CD4-positive, CD25-positive, alpha-beta regulatory T cell (primary cell): ENCODE data around the gene CALN1. TPM values are rescaled to one million over a fixed set of nuclear protein-coding genes. Genes with fewer than 3 reads are reported as not detected.

Source experiments
- ATAC-seq, 2 donors: fragments of 150-1000 bp; cut with Tn5 transposase; one replicate each; pipeline ENCODE4 v1.10.0; 2021; ENCODE audit warnings: low read depth in 2 of 2, moderate number of reproducible peaks in 2 of 2, moderate library complexity in 1 of 2
- DNase-seq, 3 donors: peaks; one replicate each; pipeline versions ENCODE4 v3.0.0 to v3.0.0-alpha.2; 2012 to 2022; ENCODE audit warnings: mixed read lengths in 1 of 3
- H3K27ac ChIP-seq: one replicate; pipeline ENCODE4 v1.7.0; 2013; ENCODE audit warnings: mild to moderate bottlenecking, low read length; ENCODE audit not compliant: insufficient read depth, poor library complexity, severe bottlenecking
- H3K27me3 ChIP-seq: one replicate; pipeline ENCODE4 v1.7.0; 2013; ENCODE audit warnings: low read length; ENCODE audit not compliant: control insufficient read depth, insufficient read depth
- H3K36me3 ChIP-seq: one replicate; pipeline ENCODE4 v1.7.0; 2013; ENCODE audit warnings: mild to moderate bottlenecking, low read length, moderate library complexity; ENCODE audit not compliant: control insufficient read depth, insufficient read depth
- H3K4me1 ChIP-seq: 2 replicates; pipeline ENCODE4 v1.7.0; 2013; ENCODE audit warnings: mild to moderate bottlenecking, low read length; ENCODE audit not compliant: insufficient read depth, control insufficient read depth, poor library complexity, severe bottlenecking
- H3K4me3 ChIP-seq: one replicate; pipeline ENCODE4 v1.7.0; 2013; ENCODE audit warnings: low read depth, mild to moderate bottlenecking, low read length, moderate library complexity
- H3K9me3 ChIP-seq, 2 experiments: 1 replicate in 1 of 2; 2 replicates in 1 of 2; pipeline ENCODE4 v1.7.0; 2013; ENCODE audit warnings: low read length in 2 of 2, mild to moderate bottlenecking in 1 of 2, moderate library complexity in 1 of 2; ENCODE audit not compliant: control insufficient read depth in 2 of 2
- H3K27ac Mint-ChIP-seq, 3 donors: one replicate each; pipeline ENCODE4 v1.8.0; 2020 to 2022; ENCODE audit warnings: mild to moderate bottlenecking in 3 of 3, mixed read lengths in 3 of 3, moderate library complexity in 2 of 3
- H3K27me3 Mint-ChIP-seq: one replicate; pipeline ENCODE4 v1.8.0; 2022; ENCODE audit warnings: mild to moderate bottlenecking, mixed read lengths
- H3K36me3 Mint-ChIP-seq: one replicate; pipeline ENCODE4 v1.8.0; 2020; ENCODE audit warnings: mixed read lengths
- H3K4me1 Mint-ChIP-seq, 4 donors: one replicate each; pipeline ENCODE4 v1.8.0; 2020 to 2022; ENCODE audit warnings: mixed read lengths in 4 of 4, mild to moderate bottlenecking in 1 of 4
- H3K4me3 Mint-ChIP-seq, 4 donors: one replicate each; pipeline ENCODE4 v1.8.0; 2020 to 2022; ENCODE audit warnings: mild to moderate bottlenecking in 4 of 4, mixed read lengths in 4 of 4, moderate library complexity in 3 of 4
- H3K9me3 Mint-ChIP-seq, 7 donors: one replicate each; pipeline ENCODE4 v1.8.0; 2020 to 2022; ENCODE audit warnings: mixed read lengths in 7 of 7, mild to moderate bottlenecking in 3 of 7, moderate library complexity in 2 of 7
- polyA plus RNA-seq, 4 donors: library from polyadenylated mRNA; unstranded; fragments of 300-500 nt; fragmentation: Illumina TruSeq; gene quantifications; one replicate each; pipeline ENCODE4 v1.2.3, GENCODE V29; 2021
- total RNA-seq: library from RNA; stranded (reverse); gene quantifications from one replicate; pipeline ENCODE4 v1.2.3, GENCODE V29; 2022

CALN1 gene
- total and polyA plus RNA-seq, 5 donors from 2014 or later, result 0.52 TPM; not detected in 4

DNA sequence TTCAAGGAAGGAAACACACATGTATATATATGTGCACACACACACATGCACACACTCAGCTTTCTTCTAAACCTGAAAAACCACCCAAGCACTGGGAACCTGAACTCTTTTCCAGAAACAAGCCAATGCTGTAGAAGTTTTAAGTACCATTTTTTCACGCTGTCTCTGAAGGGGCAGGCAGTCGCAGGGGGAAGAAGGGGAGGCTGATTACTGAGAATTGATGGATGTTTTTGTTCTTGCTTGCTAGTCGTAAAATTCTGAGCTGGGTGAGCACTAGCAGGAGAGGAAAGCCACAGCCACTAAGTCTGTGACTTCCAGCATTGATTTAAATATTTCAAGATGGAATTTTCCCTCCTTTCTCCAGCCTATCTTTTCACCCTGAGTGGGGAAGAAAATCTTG is 391.8 kb downstream of the CALN1 start:
- no peak for ATAC-seq
- Mint-ChIP-seq H3K4me3 (no peak overlapping the region), H3K9me3 (peaks cover 0 to 17% (median 5%) of the 10 kb centered on the region in 7 donors), H3K36me3 (no peaks in the 10 kb centered on the region), H3K27me3 (no peaks in the 10 kb centered on the region), H3K27ac (peak overlapping the region in 1 of 3 donors; percentile 56), H3K4me1 (no peaks in the 10 kb centered on the region)
- Histone ChIP-seq H3K4me1 (no peaks in the 10 kb centered on the region), H3K9me3 (peaks cover 0 to 1% of the 10 kb centered on the region in 2 experiments), H3K36me3 (no peaks in the 10 kb centered on the region), H3K27me3 (no peaks in the 10 kb centered on the region), H3K27ac (no peak overlapping the region), H3K4me3 (no peak overlapping the region)
- no peak for DNase-seq

DNA sequence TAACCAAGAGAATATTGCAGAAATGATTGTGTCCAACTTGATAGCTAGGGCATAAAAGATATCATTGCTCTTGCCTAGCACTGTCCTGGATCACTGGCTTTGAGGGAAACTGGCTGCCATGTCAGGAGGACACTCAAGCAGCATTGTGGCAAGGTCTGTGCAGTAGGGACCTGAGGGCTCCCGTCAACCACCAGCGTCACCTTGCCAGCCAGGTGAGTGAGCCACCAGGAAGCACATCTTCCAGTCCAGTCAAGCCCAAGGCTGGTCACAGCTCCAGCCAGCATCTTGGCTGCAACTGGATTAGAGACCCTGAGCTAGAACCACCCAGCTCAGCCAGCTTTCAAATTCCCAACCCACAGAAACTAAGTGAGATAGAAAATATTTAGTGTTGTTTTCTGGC is 392.7 kb downstream of the CALN1 start:
- H3K27me3 Mint-ChIP-seq, result no peaks in the 10 kb centered on the region
- no peaks in the 10 kb centered on the region for H3K36me3 ChIP-seq
- H3K27ac Mint-ChIP-seq, result no peak overlapping the region
- H3K4me1 Mint-ChIP-seq, result no peaks in the 10 kb centered on the region
- DNase-seq (no peak), ATAC-seq (no peak)
- no peaks in the 10 kb centered on the region for H3K27me3 ChIP-seq
- H3K27ac ChIP-seq, result no peak overlapping the region
- no peaks in the 10 kb centered on the region for H3K4me1 ChIP-seq
- no peak overlapping the region for H3K4me3 Mint-ChIP-seq
- peaks cover 0 to 1% of the 10 kb centered on the region in 2 experiments for H3K9me3 ChIP-seq
- no peaks in the 10 kb centered on the region for H3K36me3 Mint-ChIP-seq
- peaks cover 0 to 17% (median 5%) of the 10 kb centered on the region in 7 donors for H3K9me3 Mint-ChIP-seq
- no peak overlapping the region for H3K4me3 ChIP-seq

DNA sequence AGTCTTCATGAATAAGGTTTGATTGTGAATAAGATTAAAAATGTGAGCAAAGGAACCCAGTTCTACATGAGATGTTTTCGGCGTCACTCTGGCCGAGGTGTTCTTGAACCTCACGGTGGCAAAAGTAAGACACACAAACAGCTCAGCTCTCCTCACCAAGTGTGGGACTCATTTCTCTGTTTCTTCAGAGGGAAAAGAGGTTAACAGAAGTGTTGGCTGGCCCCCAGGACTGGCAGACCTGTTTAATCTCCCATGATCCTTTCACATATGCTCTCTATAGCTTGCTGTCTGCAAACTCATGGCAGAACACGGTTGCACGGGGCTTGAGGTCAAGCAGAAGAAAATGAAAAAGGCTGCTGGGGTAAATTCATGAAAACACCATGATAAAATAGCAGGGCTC is 394.4 kb downstream of the CALN1 start:
- no peaks in the 10 kb centered on the region for H3K27me3 Mint-ChIP-seq
- no peaks in the 10 kb centered on the region for H3K9me3 ChIP-seq
- no peak overlapping the region for H3K4me3 ChIP-seq
- H3K4me1 Mint-ChIP-seq, result no peaks in the 10 kb centered on the region
- DNase-seq, result no peak
- H3K4me1 ChIP-seq, result no peaks in the 10 kb centered on the region
- no peaks in the 10 kb centered on the region for H3K36me3 ChIP-seq
- H3K27ac ChIP-seq, result no peak overlapping the region
- H3K36me3 Mint-ChIP-seq, result no peaks in the 10 kb centered on the region
- no peak overlapping the region for H3K27ac Mint-ChIP-seq
- ATAC-seq, result no peak
- H3K4me3 Mint-ChIP-seq, result no peak overlapping the region
- H3K9me3 Mint-ChIP-seq, result peaks cover 0 to 11% (median 3%) of the 10 kb centered on the region in 7 donors
- H3K27me3 ChIP-seq, result no peaks in the 10 kb centered on the region

DNA sequence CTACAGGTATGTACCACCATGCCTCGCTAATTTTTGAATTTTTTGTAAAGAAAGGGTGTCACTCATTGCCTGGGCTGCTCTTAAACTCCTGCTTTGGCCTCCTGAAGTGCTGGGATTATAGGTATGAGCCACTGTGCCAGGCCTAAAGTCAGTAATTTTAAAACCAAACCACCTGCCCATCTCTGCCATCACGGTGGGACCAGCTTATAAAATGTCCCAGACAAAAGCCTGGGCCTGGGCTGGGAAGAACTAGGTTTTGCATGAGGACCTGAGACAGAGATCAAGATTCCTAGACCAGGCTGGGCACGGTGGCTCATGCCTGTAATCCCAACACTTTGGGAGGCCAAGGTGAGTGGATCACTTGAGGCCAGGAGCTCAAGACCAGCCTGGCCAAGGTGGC is 395.6 kb downstream of the CALN1 start:
- no peak overlapping the region for H3K4me3 ChIP-seq
- H3K4me3 Mint-ChIP-seq, result no peak overlapping the region
- H3K36me3 ChIP-seq, result no peaks in the 10 kb centered on the region
- no peak for ATAC-seq
- no peak overlapping the region for H3K27ac Mint-ChIP-seq
- H3K4me1 Mint-ChIP-seq, result no peaks in the 10 kb centered on the region
- no peak for DNase-seq
- H3K9me3 Mint-ChIP-seq, result peaks cover 0 to 4% (median 2%) of the 10 kb centered on the region in 7 donors
- no peaks in the 10 kb centered on the region for H3K36me3 Mint-ChIP-seq
- no peaks in the 10 kb centered on the region for H3K4me1 ChIP-seq
- H3K27ac ChIP-seq, result no peak overlapping the region
- no peaks in the 10 kb centered on the region for H3K9me3 ChIP-seq
- H3K27me3 ChIP-seq, result no peaks in the 10 kb centered on the region
- H3K27me3 Mint-ChIP-seq, result no peaks in the 10 kb centered on the region

DNA sequence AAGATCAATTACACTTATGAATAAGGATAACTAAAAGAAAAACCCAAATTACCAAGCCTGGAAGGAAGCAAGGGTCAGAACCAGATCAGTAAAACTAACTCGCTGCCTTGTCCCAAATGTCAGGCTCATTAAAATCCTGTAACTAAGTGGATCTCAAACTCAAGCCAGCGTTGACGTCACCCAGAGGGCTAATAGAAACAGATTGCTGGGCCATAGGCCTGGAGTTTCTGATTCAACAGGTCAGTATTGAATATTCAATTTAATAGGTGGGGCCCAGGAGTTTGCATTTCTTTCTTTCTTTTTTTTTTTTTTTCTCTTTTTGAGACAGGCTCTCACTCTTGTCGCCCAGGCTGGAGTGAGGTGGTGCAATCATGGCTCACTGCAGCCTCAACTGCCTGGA is 397.0 kb downstream of the CALN1 start:
- DNase-seq (no peak), ATAC-seq (no peak)
- no peak overlapping the region for H3K27ac Mint-ChIP-seq
- H3K4me3 Mint-ChIP-seq, result no peak overlapping the region
- Histone ChIP-seq H3K36me3 (no peaks in the 10 kb centered on the region), H3K27me3 (no peaks in the 10 kb centered on the region), H3K27ac (no peak overlapping the region), H3K4me1 (no peaks in the 10 kb centered on the region), H3K4me3 (no peak overlapping the region), H3K9me3 (no peaks in the 10 kb centered on the region)
- no peaks in the 10 kb centered on the region for H3K4me1 Mint-ChIP-seq
- H3K36me3 Mint-ChIP-seq, result no peaks in the 10 kb centered on the region
- peaks cover 0 to 4% (median 1%) of the 10 kb centered on the region in 7 donors for H3K9me3 Mint-ChIP-seq
- H3K27me3 Mint-ChIP-seq, result no peaks in the 10 kb centered on the region

DNA sequence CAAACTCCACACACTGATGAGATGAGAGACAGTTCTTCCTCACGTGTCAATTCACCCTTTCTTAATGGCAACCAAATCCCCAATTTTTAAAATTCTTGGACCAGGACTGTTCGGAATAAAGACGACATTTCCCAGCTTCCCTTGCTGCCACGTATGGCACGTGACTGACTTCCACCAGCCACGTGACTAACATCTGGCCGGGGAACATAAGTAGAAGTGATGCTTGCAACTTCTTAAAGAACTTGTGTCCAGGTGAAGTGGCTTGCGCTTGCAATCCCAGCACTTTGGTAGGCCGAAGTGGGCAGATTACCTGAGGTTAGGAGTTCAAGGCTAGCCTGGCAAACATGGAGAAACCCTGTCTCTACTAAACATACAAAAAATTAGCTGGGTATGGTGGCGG is 405.1 kb downstream of the CALN1 start:
- Mint-ChIP-seq H3K36me3 (no peaks in the 10 kb centered on the region), H3K4me1 (no peaks in the 10 kb centered on the region), H3K9me3 (peaks cover 2 to 9% (median 5%) of the 10 kb centered on the region in 7 donors), H3K4me3 (no peak overlapping the region), H3K27ac (no peak overlapping the region), H3K27me3 (peaks cover 5% of the 10 kb centered on the region)
- no peaks in the 10 kb centered on the region for H3K9me3 ChIP-seq
- ATAC-seq, result no peak
- H3K27me3 ChIP-seq, result no peaks in the 10 kb centered on the region
- H3K27ac ChIP-seq, result no peak overlapping the region
- DNase-seq, result no peak
- no peaks in the 10 kb centered on the region for H3K36me3 ChIP-seq
- H3K4me1 ChIP-seq, result no peaks in the 10 kb centered on the region
- H3K4me3 ChIP-seq, result no peak overlapping the region

DNA sequence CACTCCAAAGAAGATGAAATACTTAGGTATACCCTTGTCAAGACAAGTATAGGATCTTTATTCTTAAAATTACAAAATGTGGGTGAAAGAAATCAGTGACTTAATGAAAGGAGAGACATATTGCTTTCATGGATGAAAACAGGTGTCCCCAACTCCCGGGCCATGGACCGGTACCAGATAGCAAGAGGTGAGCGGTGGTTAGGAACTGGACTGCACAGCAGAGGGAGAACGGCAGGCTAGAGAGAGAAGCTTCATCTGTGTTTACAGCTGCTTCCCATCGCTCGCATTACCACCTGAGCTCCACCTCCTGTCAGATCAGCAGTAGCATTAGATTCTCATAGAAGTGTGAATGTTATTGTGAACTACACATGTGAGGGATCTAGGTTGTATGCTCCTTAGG is 408.9 kb downstream of the CALN1 start:
- H3K4me1 ChIP-seq, result no peaks in the 10 kb centered on the region
- no peak overlapping the region for H3K27ac ChIP-seq
- H3K36me3 Mint-ChIP-seq, result no peaks in the 10 kb centered on the region
- no peaks in the 10 kb centered on the region for H3K9me3 ChIP-seq
- DNase-seq (no peak), ATAC-seq (no peak)
- H3K27ac Mint-ChIP-seq, result no peak overlapping the region
- peaks cover 5% of the 10 kb centered on the region for H3K27me3 Mint-ChIP-seq
- no peaks in the 10 kb centered on the region for H3K4me1 Mint-ChIP-seq
- H3K4me3 Mint-ChIP-seq, result no peak overlapping the region
- H3K36me3 ChIP-seq, result no peaks in the 10 kb centered on the region
- H3K4me3 ChIP-seq, result no peak overlapping the region
- H3K9me3 Mint-ChIP-seq, result peaks cover 0 to 7% (median 6%) of the 10 kb centered on the region in 7 donors
- no peaks in the 10 kb centered on the region for H3K27me3 ChIP-seq

DNA sequence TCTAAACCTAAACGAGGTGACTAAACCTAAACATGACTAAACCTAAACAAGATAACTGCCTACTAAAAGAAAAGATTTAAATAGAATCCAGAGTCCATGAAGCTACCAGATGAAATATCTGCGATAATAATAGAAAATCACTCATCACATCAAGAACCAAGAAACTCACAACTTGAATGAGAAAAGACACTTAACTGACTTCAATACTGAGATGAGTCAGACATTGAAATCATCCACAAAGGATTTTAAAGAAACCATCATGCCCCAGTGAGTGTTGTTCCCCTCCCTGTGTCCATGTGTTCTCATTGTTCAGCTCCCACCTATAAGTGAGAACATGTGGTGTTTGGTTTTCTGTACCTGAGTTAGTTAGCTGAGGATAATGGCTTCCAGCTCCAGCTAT is 416.0 kb downstream of the CALN1 start:
- Histone ChIP-seq H3K4me3 (no peak overlapping the region), H3K27ac (no peak overlapping the region), H3K9me3 (no peaks in the 10 kb centered on the region), H3K36me3 (no peaks in the 10 kb centered on the region), H3K27me3 (no peaks in the 10 kb centered on the region), H3K4me1 (no peaks in the 10 kb centered on the region)
- Mint-ChIP-seq H3K27ac (no peak overlapping the region), H3K36me3 (no peaks in the 10 kb centered on the region), H3K4me3 (no peak overlapping the region), H3K9me3 (peaks cover 0 to 8% (median 4%) of the 10 kb centered on the region in 7 donors), H3K27me3 (no peaks in the 10 kb centered on the region), H3K4me1 (peaks cover 0 to 5% (median 0%) of the 10 kb centered on the region in 4 donors)
- ATAC-seq (no peak), DNase-seq (no peak)
